ENCODE results near the gene SESN2.
A peak's percentile ranks its signal among the peaks of the same experiment; 100 is the strongest.

The SESN2 gene, protein sequence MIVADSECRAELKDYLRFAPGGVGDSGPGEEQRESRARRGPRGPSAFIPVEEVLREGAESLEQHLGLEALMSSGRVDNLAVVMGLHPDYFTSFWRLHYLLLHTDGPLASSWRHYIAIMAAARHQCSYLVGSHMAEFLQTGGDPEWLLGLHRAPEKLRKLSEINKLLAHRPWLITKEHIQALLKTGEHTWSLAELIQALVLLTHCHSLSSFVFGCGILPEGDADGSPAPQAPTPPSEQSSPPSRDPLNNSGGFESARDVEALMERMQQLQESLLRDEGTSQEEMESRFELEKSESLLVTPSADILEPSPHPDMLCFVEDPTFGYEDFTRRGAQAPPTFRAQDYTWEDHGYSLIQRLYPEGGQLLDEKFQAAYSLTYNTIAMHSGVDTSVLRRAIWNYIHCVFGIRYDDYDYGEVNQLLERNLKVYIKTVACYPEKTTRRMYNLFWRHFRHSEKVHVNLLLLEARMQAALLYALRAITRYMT

GRCh38 chr1:28259252-28259933 is at the start of gene SESN2:
TSS of gene SESN2 (plus strand) at chr1:28259518. CDS start at chr1:28259848, 330 bp downstream.
- DNase-seq (ENCODE audit: low read depth), result peak; percentile 99

DNA sequence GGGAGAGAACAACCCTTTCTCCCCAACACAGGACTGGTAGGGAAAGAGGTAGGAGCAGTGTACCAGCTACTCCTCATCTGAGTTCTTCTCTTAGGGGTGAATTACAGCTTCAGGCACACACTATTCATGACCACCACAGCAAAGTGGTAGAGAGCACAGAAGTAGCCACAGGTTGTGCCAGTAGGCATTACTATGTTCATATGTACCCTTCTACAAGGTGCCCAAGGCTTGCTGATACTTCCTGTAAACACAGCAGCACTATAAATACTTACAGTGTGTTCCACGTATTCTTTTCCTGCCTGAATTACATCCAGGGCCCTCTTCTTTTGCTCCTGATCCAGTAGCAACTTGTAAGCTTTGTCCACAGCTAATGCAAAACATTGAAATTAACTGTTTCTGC is 49.6 kb upstream of the SESN2 start:
- DNase-seq (ENCODE audit: low read depth), result no peak

GRCh38 chr1:28213315-28213714 is 46.0 kb upstream of the SESN2 start:
- no peak for DNase-seq (ENCODE audit: low read depth)

DNA sequence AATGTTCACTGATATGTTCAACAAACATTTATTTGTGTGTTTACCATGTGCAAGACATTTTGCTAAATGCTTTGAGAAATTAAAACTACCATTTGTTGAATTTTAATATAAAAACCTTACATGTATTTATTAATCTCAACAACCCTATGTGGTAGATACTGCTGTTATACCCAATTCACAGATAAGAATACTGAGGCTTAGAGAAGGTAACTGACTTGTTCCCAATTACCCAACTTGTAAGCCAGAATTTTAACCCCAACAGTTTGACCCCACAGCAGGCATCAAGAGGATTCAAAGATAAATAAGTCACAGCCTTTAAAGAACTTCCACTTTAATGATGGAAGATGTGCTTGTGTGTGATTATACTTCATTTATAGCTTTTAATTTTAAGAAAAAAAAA is 30.2 kb upstream of the SESN2 start:
- no peak for DNase-seq (ENCODE audit: low read depth)

- no peak for DNase-seq (ENCODE audit: low read depth)
Measured at GRCh38 chr1:28229996-28230395, 29.3 kb upstream of the SESN2 start.

GRCh38 chr1:28232558-28233263 is 26.6 kb upstream of the SESN2 start, which contains the start of gene DNAJC8:
TSS of gene DNAJC8 (minus strand) at chr1:28233029. CDS start at chr1:28232998, 31 bp downstream.
- peak; percentile 93 for DNase-seq (ENCODE audit: low read depth)

DNA sequence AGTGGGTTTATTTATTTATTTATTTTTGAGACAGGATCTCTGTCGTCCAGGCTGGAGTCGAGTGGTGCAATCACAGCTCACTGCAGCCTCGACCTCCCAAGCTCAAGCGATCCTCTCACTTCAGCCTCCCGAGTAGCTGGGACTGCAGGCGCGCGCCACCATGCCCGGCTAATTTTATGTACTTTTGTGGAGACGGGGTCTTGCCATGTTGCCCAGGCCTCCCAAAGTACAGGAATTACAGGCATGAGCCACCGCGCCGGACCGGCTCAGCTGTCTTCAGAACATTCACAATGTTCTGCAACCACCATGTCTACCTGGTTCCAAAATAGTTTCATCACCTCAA is 26.1 kb upstream of the SESN2 start:
- DNase-seq (ENCODE audit: low read depth), result no peak

- peak; percentile 92 for DNase-seq (ENCODE audit: low read depth)
Measured at GRCh38 chr1:28235755-28236655, 23.3 kb upstream of the SESN2 start, which contains the start of gene ATP5IF1. TSS of gene ATP5IF1 (plus strand) at chr1:28236124. CDS start at chr1:28236184, 60 bp downstream.

GRCh38 chr1:28236656-28237322 is 22.5 kb upstream of the SESN2 start:
- no peak for DNase-seq (ENCODE audit: low read depth)

- DNase-seq (ENCODE audit: low read depth), result no peak
Measured at GRCh38 chr1:28239004-28239403, 20.3 kb upstream of the SESN2 start.

DNA sequence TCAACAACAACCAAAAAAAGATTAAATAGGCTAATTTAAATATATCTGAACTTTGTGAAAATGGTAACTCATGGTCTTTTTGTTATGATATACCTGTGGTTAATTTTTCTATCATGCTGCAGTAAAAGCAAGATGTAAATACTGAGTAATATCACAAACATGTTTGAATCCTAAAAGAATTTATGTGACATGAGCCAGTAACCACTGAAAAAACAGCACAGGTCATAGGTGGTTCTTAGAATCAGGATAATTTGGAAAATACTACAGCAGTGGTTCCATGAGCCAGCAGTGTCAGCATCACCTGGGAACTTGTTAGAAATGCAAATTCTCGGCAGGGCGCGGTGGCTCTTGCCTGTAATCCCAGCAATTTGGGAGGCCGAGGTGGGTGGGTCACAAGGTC is 19.3 kb upstream of the SESN2 start:
- no peak for DNase-seq (ENCODE audit: low read depth)

DNA sequence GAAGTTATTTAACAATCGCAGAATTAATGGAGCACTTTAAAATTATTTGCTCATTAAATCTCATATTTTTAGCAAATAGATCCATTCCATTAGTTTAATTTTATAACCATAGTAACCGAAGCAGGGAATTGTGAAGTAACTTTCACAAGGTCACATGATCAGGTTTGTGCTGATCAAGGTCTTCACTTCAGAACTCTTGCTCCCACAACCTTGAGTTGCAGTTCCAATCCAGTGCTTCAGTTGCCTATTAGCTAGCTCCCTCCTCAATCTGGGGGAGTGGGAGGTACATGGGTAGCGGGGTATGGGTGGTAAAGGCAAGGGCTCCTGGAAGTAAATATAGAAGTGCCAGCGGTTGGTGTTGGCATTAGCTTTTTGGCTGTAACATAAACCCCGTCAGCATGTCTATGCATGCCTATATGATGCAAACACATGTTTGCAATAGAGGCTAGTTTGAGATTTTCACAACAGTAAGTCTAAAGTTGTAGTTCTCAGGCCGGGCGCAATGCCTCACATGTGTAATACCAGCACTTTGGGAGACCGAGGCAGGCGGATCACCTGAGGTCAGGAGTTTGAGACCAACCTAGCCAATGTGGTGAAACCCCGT is 17.6 kb upstream of the SESN2 start:
- DNase-seq (ENCODE audit: low read depth), result no peak

DNA sequence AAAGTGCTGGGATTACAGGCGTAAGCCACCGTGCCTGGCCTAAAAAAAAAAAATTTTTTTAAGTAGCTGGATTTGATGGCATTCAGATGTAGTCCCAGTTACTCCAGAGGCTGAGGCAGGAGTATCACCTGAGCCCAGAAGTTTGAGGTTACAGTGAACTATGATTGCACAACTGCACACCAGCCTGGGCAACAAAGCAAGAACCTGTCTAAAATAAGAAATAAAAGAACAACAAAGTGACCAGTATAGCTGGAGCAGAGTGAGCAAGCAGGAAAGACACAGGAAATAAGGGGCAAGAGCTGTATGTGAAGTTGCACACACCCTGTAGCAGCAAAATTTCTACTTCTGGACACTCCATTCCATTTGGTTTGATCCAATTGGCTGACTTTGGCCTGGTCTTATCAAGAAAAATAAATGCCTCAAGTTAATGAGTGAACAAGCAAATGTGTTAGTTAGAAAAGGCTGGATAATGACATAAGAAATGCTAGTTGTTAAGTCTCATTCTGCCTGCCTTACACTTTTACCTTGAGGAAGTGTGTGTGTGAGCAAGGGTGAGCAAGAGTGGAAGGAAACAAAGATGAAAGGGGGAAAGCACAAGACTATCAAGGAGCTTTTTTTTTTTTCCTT is 15.5 kb upstream of the SESN2 start:
- no peak for DNase-seq (ENCODE audit: low read depth)

- DNase-seq (ENCODE audit: low read depth), result no peak
Measured at GRCh38 chr1:28244549-28245251, 14.6 kb upstream of the SESN2 start.

GRCh38 chr1:28246427-28246832 is 12.9 kb upstream of the SESN2 start:
- DNase-seq (ENCODE audit: low read depth), result no peak

DNA sequence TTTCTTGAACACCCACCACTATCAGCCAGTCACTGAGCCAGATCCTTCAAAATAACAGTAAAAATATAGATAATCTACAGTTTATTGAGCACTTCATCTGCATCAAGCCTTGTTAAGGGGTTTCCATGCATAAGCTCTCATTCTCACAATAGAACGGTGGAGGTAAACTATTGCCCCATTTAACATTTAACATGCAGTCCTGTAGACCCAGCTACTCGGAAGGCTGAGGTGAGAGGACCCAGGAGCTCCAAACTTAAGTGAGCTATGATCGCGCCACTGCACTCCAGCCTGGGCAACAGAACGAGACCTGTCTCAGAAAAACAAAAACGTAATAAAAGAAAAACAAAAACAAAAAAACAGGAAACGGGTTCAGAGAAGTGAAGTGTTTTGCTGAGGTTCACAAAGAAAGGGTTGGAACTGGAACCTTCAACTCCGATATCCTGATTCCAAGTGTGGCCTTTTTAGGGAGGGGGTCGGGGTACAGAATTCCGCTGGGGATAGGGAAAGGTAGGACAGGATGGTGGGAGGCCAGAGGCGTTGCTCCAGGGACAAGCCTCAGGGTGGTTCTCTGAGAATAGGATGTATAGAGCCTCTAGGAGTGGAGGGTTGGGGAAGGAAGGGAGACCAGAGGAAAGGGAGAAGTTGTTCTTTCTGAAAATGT is 11.6 kb upstream of the SESN2 start:
- no peak for DNase-seq (ENCODE audit: low read depth)

DNA sequence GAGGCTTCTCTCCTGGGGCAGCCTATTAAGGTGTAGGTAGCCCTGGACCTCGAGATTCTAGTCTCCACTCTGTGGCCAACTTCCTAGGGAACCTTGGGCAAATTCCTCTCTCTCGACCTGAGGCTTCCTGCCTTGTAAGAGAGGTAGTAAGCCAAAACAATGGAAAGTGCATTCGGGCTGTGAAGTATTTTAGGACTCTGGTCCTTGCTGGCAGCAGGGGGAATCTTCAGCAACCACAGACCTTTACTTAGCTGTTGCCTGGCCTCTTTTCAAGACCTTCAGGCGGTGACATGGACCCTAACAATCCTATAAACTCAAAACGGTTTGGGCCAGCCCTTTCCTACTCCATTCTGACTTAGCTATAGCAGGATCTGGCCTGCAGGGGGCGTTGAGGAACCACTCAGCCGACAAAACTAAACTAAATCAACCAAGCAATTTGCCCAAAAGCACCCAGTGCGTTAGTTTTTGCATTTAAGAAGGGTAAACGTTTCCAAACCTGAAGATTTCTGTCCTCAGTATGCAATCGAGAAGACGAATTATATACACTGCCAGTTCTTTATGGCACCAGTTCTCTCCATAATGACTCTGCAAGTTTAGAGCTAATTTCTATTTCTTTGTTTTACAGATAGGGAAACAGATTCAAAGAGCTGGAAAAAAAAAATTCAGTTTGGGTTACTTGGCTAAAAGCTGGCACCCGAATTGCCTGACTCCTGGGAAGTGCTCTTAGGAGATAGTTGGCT is 10.9 kb upstream of the SESN2 start:
- peak; percentile 70 for DNase-seq (ENCODE audit: low read depth)

Measured in activated gamma-delta T cell treated with anti-CD3 and anti-CD28 coated beads, Interleukin-2, amount 50 U/mL, for 16 hours (primary cell).